VCaP (cell line): ENCODE data around the gene PPP1R7.

Experiments used
- H3K27ac ChIP-seq: fragments of 450-650 bp; 2 replicates; pipeline ENCODE4 v1.5.1; 2017
- CTCF ChIP-seq: fragments of 450-650 bp; conservative IDR thresholded peaks from 2 replicates; pipeline ENCODE4 v1.5.1; 2017; ENCODE audit warnings: mild to moderate bottlenecking, moderate library complexity

The PPP1R7 gene

DNA sequence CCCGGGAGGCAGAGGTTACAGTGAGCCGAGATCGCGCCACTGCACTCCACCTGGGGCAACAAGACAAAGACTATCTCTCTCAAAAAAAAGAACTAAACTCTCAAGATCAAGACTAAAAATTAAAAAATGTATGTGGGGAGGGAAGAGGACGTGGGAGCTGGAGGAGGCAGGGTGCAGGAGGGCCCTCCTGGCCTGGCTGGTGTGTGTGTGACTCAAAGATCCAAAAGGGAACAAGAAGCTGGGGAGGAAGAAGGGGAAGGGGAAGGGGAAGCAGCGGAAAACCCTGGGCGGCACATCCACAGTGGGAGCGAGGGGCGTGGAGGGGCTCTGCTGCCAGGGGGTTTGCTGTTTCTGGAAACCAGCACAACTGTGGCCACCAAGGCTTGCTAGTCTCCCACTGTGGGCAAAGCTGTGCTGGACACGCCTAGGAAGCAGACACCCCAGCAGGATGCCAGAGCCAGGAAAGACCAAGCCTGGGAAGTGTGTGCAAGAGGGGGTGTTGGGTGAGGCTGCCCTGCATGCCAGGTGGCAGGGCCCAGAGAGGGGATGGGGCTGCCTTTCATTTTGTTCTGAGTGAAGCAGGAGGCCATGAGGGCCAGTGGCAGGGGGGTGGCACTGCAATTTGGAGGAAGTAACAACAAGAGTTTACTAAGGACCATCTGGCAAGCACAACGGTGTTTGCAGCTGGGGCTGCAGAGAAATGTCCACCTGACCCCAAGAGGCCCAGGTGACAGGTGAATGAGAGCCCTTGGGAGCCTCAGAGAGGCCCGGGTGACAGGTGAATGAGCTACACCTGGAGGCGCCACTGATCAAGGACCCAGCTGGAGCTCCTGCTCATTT, 82.7 kb downstream of the PPP1R7 start:
- H3K27ac ChIP-seq: no peak overlapping the region
- no peak for TF ChIP-seq CTCF
